IMR-90 (cell line): ENCODE data around the gene SORCS1. TPM values are rescaled to one million over a fixed set of nuclear protein-coding genes. Genes with fewer than 3 reads are reported as not detected.

Experiments
- ATAC-seq: fragments of 200-7000 bp; cut with Tn5 transposase; 2 replicates; pipeline ENCODE4 v1.9.1; 2020; ENCODE audit warnings: low read depth, mild to moderate bottlenecking, moderate library complexity
- BruUV-seq: library from RNA; stranded (reverse); fragments of 400-500 nt; replicated peaks from 2 replicates; lab custom pipeline; 2021; lab: Mats Ljungman, UMichigan
- CTCF ChIA-PET: fragments of 300-600 bp; formaldehyde crosslinking; extraction: SDS; loops from one replicate; lab custom pipeline; 2021; ENCODE audit warnings: antibody characterized with exemption; lab: Yijun Ruan, JAX
- POLR2A ChIA-PET: fragments of 300-600 bp; sonication (Branson Sonifier 250); formaldehyde crosslinking; loops from one replicate; lab custom pipeline; 2022; ENCODE audit warnings: antibody characterized with exemption; ENCODE audit not compliant: unreplicated experiment; lab: Charles Lee
- DNase-seq: peaks from one replicate; pipeline ENCODE4 v3.0.0; 2013
- H2AFZ ChIP-seq: replicated peaks from 2 replicates; pipeline ENCODE3; 2013; ENCODE audit warnings: low read length, mild to moderate bottlenecking; ENCODE audit not compliant: poor library complexity
- H2AK5ac ChIP-seq: 2 replicates; pipeline ENCODE4 v1.6.1; 2013; ENCODE audit warnings: low read depth, low read length, inconsistent platforms
- H2AK9ac ChIP-seq: replicated peaks from 2 replicates; pipeline ENCODE3; 2013; ENCODE audit warnings: mild to moderate bottlenecking, low read depth, low read length, moderate library complexity; ENCODE audit not compliant: poor library complexity
- H2BK120ac ChIP-seq: 2 replicates; pipeline ENCODE4 v1.6.1; 2013; ENCODE audit warnings: low read depth, low read length, inconsistent platforms
- H2BK15ac ChIP-seq: 3 replicates; pipeline ENCODE4 v1.6.1; 2013; ENCODE audit warnings: low read depth, low read length, inconsistent platforms
- H2BK20ac ChIP-seq: 2 replicates; pipeline ENCODE4 v1.6.1; 2013; ENCODE audit warnings: low read depth, mild to moderate bottlenecking, inconsistent platforms, low read length, moderate library complexity
- H2BK5ac ChIP-seq: 2 replicates; pipeline ENCODE4 v1.6.1; 2013; ENCODE audit warnings: mild to moderate bottlenecking, low read depth, low read length, inconsistent platforms; ENCODE audit not compliant: poor library complexity, severe bottlenecking
- H3K14ac ChIP-seq: replicated peaks from 2 replicates; pipeline ENCODE4 v1.6.1; 2013; ENCODE audit warnings: low read depth, low read length, inconsistent platforms
- H3K18ac ChIP-seq: 2 replicates; pipeline ENCODE4 v1.6.1; 2013; ENCODE audit warnings: low read depth, low read length, control low read depth
- H3K23ac ChIP-seq: 2 replicates; pipeline ENCODE4 v1.6.1; 2013; ENCODE audit warnings: low read depth, low read length, inconsistent platforms
- H3K27ac ChIP-seq: 2 replicates; pipeline ENCODE4 v1.5.1; 2013; ENCODE audit warnings: mild to moderate bottlenecking, control low read depth, low read length; ENCODE audit not compliant: insufficient read depth
- H3K27me3 ChIP-seq: 2 replicates; pipeline ENCODE4 v1.6.1; 2013; ENCODE audit warnings: low read length; ENCODE audit not compliant: control insufficient read depth, insufficient read depth
- H3K36me3 ChIP-seq: 2 replicates; pipeline ENCODE4 v1.6.1; 2013; ENCODE audit warnings: low read length, mixed read lengths; ENCODE audit not compliant: control insufficient read depth, insufficient read depth
- H3K4ac ChIP-seq: 2 replicates; pipeline ENCODE4 v1.6.1; 2013; ENCODE audit warnings: low read depth, low read length, inconsistent platforms
- H3K4me1 ChIP-seq: 2 replicates; pipeline ENCODE4 v1.6.1; 2013; ENCODE audit warnings: low read length, mixed read lengths; ENCODE audit not compliant: control insufficient read depth, insufficient read depth
- H3K4me2 ChIP-seq: 2 replicates; pipeline ENCODE4 v1.6.1; 2013; ENCODE audit warnings: low read depth, mild to moderate bottlenecking, control low read depth, low read length, moderate library complexity
- H3K4me3 ChIP-seq: 2 replicates; pipeline ENCODE4 v1.5.1; 2013; ENCODE audit warnings: low read depth, mild to moderate bottlenecking, control low read depth, low read length, moderate library complexity; ENCODE audit not compliant: insufficient read depth
- H3K56ac ChIP-seq: 2 replicates; pipeline ENCODE4 v1.6.1; 2013; ENCODE audit warnings: low read length, inconsistent platforms; ENCODE audit not compliant: insufficient read depth; ENCODE audit errors: extremely low read depth
- H3K79me1 ChIP-seq, 2 experiments: 2 replicates each; pipeline ENCODE4 v1.6.1; 2013; ENCODE audit warnings: low read length in 2 of 2, inconsistent platforms in 1 of 2, low read depth in 1 of 2
- H3K9ac ChIP-seq: 2 replicates; pipeline ENCODE4 v1.6.1; 2013; ENCODE audit warnings: low read depth, low read length, control low read depth
- H3K9me1 ChIP-seq: 2 replicates; pipeline ENCODE4 v1.6.1; 2013; ENCODE audit warnings: low read length, inconsistent platforms; ENCODE audit not compliant: insufficient read depth
- H3K9me3 ChIP-seq: 2 replicates; pipeline ENCODE4 v1.6.1; 2013; ENCODE audit warnings: low read length; ENCODE audit not compliant: control insufficient read depth, insufficient read depth
- H4K20me1 ChIP-seq: 2 replicates; pipeline ENCODE4 v1.6.1; 2013; ENCODE audit warnings: low read length, inconsistent platforms; ENCODE audit not compliant: insufficient read depth
- H4K5ac ChIP-seq: 2 replicates; pipeline ENCODE4 v1.6.1; 2013; ENCODE audit warnings: mild to moderate bottlenecking, low read depth, low read length, control low read depth
- H4K8ac ChIP-seq, 2 experiments: 2 replicates each; pipeline ENCODE4 v1.6.1; 2013; ENCODE audit warnings: low read depth in 2 of 2, low read length in 2 of 2, control low read depth in 1 of 2, inconsistent platforms in 1 of 2
- H4K91ac ChIP-seq: 2 replicates; pipeline ENCODE4 v1.6.1; 2013; ENCODE audit warnings: low read depth, low read length, inconsistent platforms; ENCODE audit not compliant: insufficient read depth
- POLR2A ChIP-seq: IDR thresholded peaks from 2 replicates; pipeline ENCODE4 v1.6.1; 2012; ENCODE audit warnings: mild to moderate bottlenecking, low read depth, low read length
- WGBS, 2 experiments: methylation state at CpG; one replicate each; pipeline versions ENCODE4 v1.1.5 to v1.1.7; 2013; ENCODE audit warnings: missing lambda C conversion rate in 2 of 2; ENCODE audit not compliant: insufficient read length in 1 of 2; ENCODE audit errors: extremely low coverage in 2 of 2; 5-methylcytosine and 5-hydroxymethylcytosine counted together
- dilution Hi-C: fragments of 300-500 bp; cut with HindIII; formaldehyde crosslinking; loops from one replicate; pipeline ENCODE4 v1.14.3; 2018; ENCODE audit warnings: low sequenced_read_pairs; ENCODE audit not compliant: unreplicated experiment
- in situ Hi-C: fragments of 300-500 bp; cut with MboI; formaldehyde crosslinking; loops from 3 replicates; pipeline ENCODE4 v1.14.3; 2019; ENCODE audit warnings: low sequenced_read_pairs, inconsistent platforms, mixed read lengths
- intact Hi-C: fragments of 100-400 bp; cut with micrococcal nuclease; formaldehyde crosslinking; loops from 2 replicates; pipeline ENCODE4 v1.10.0; 2022
- polyA plus RNA-seq, 3 experiments: library from polyadenylated mRNA; depleted of rRNA; stranded (reverse); fragments of >200 nt; gene quantifications; 2 replicates each; pipeline ENCODE4 v1.2.3, GENCODE V29; 2012; ENCODE audit warnings: low replicate concordance in 1 of 3
- total RNA-seq: library from RNA; depleted of rRNA; stranded (reverse); fragments of >200 nt; gene quantifications from 2 replicates; pipeline ENCODE4 v1.2.3, GENCODE V29; 2012

The SORCS1 gene
- total and polyA plus RNA-seq, 2 of the 4 experiments (the other 2 are of a cell fraction), result under 0.01 TPM; not detected in 1

- no peak overlapping the region for H3K27ac ChIP-seq
- in situ Hi-C loops (no loop called here), intact Hi-C loops (no loop called here), dilution Hi-C loops (no loop called here)
- no peaks in the 10 kb centered on the region for H4K20me1 ChIP-seq
- H3K4me2 ChIP-seq, result no peak overlapping the region
- H2AK9ac ChIP-seq, result no peak overlapping the region
- no peaks in the 10 kb centered on the region for H3K9me1 ChIP-seq
- H3K4ac ChIP-seq, result no peak overlapping the region
- DNase-seq (no peak), ATAC-seq (no peak)
- no peaks in the 10 kb centered on the region for H3K27me3 ChIP-seq
- H3K9me3 ChIP-seq, result peaks cover 13% of the 10 kb centered on the region
- H3K4me1 ChIP-seq, result no peaks in the 10 kb centered on the region
- no peak overlapping the region for H2AK5ac ChIP-seq
- 90% methylated on average over 3 of the region's 6 CpGs; no CpG with 5 or more reads in 1 of the 2 experiments for WGBS, 2 experiments
- no peak for TF ChIP-seq POLR2A
- H4K5ac ChIP-seq, result no peak overlapping the region
- no peak overlapping the region for H2AFZ ChIP-seq
- H4K8ac ChIP-seq, result no peak overlapping the region
- no peak overlapping the region for H3K4me3 ChIP-seq
- H3K18ac ChIP-seq, result no peak overlapping the region
- H2BK120ac ChIP-seq, result no peak overlapping the region
- no peak overlapping the region for H2BK5ac ChIP-seq
- H4K91ac ChIP-seq, result no peak overlapping the region
- ChIA-PET CTCF (interaction anchor here (0.6 kb wide), 1 partner anchor 22 kb away, joined by 3 read pairs; no protein-coding TSS in a partner anchor), POLR2A (no interaction called here)
- no peak overlapping the region for H3K14ac ChIP-seq
- no peaks in the 10 kb centered on the region for H3K79me1 ChIP-seq
- H3K36me3 ChIP-seq, result no peaks in the 10 kb centered on the region
- no peak overlapping the region for H2BK20ac ChIP-seq
- H3K9ac ChIP-seq, result no peak overlapping the region
- H3K56ac ChIP-seq, result no peak overlapping the region
- H3K23ac ChIP-seq, result no peak overlapping the region
- no peak overlapping the region for H2BK15ac ChIP-seq
- no TSS peak for BruUV-seq
Observed at GRCh38 chr10:106764360-106764759, 400.1 kb downstream of the SORCS1 start.
